Neuronal stem cell (in vitro differentiated cells): ENCODE results near the gene OBSCN.

ENCODE experiments used
- DNase-seq: peaks from one replicate; pipeline ENCODE4 v3.0.0-alpha.2; 2013; ENCODE audit warnings: low spot score
- H2AFZ ChIP-seq: one replicate; pipeline ENCODE4 v1.6.1; 2013; ENCODE audit warnings: mild to moderate bottlenecking, low read length, inconsistent platforms
- H2AK5ac ChIP-seq: 2 replicates; pipeline ENCODE4 v1.6.1; 2013; ENCODE audit warnings: low read depth, mild to moderate bottlenecking, inconsistent platforms, low read length, moderate library complexity, mixed read lengths
- H2BK120ac ChIP-seq: 2 replicates; pipeline ENCODE4 v1.6.1; 2013; ENCODE audit warnings: low read depth, mild to moderate bottlenecking, inconsistent platforms, low read length, moderate library complexity, mixed read lengths
- H2BK12ac ChIP-seq: one replicate; pipeline ENCODE4 v1.6.1; 2013; ENCODE audit warnings: low read length, inconsistent platforms
- H2BK15ac ChIP-seq: 2 replicates; pipeline ENCODE4 v1.6.1; 2013; ENCODE audit warnings: mild to moderate bottlenecking, low read length, inconsistent platforms, mixed read lengths
- H2BK5ac ChIP-seq: one replicate; pipeline ENCODE4 v1.6.1; 2013; ENCODE audit warnings: inconsistent platforms, mild to moderate bottlenecking, low read length, moderate library complexity
- H3K14ac ChIP-seq: one replicate; pipeline ENCODE4 v1.6.1; 2013; ENCODE audit warnings: low read length, inconsistent platforms
- H3K18ac ChIP-seq: 2 replicates; pipeline ENCODE4 v1.6.1; 2013; ENCODE audit warnings: low read length, inconsistent platforms
- H3K23ac ChIP-seq: 2 replicates; pipeline ENCODE4 v1.6.1; 2013; ENCODE audit warnings: low read depth, mild to moderate bottlenecking, mixed read lengths, low read length, inconsistent platforms; ENCODE audit not compliant: poor library complexity
- H3K27ac ChIP-seq: replicated peaks from 3 replicates; pipeline ENCODE4 v1.5.1; 2013; ENCODE audit warnings: low read length, inconsistent platforms
- H3K27me3 ChIP-seq, 3 experiments: 2 replicates each; pipeline ENCODE4 v1.6.1; 2013; ENCODE audit warnings: low read length in 3 of 3, mild to moderate bottlenecking in 2 of 3, inconsistent platforms in 1 of 3, low read depth in 1 of 3, mixed read lengths in 1 of 3, moderate library complexity in 1 of 3; ENCODE audit not compliant: control insufficient read depth in 3 of 3, insufficient read depth in 3 of 3
- H3K36me3 ChIP-seq, 2 donors: replicated peaks in 1 of 2; 2 replicates each; pipeline ENCODE4 v1.6.1; 2013; ENCODE audit warnings: low read length in 2 of 2; ENCODE audit not compliant: control insufficient read depth in 2 of 2, insufficient read depth in 2 of 2
- H3K4ac ChIP-seq: 2 replicates; pipeline ENCODE4 v1.6.1; 2013; ENCODE audit warnings: inconsistent platforms, mild to moderate bottlenecking, low read length, moderate library complexity
- H3K4me1 ChIP-seq, 2 donors: 1 replicate in 1 of 2; 2 replicates in 1 of 2; pipeline ENCODE4 v1.6.1; 2013; ENCODE audit warnings: low read length in 2 of 2, low read depth in 1 of 2; ENCODE audit not compliant: control insufficient read depth in 2 of 2, insufficient read depth in 1 of 2
- H3K4me2 ChIP-seq: one replicate; pipeline ENCODE4 v1.6.1; 2013; ENCODE audit warnings: mild to moderate bottlenecking, low read length, inconsistent platforms; ENCODE audit not compliant: insufficient read depth, poor library complexity, severe bottlenecking
- H3K4me3 ChIP-seq, 2 donors: 2 replicates each; pipeline ENCODE4 v1.5.1; 2013; ENCODE audit warnings: low read length in 2 of 2, mild to moderate bottlenecking in 2 of 2, inconsistent platforms in 1 of 2, moderate library complexity in 1 of 2
- H3K79me1 ChIP-seq: one replicate; pipeline ENCODE4 v1.6.1; 2013; ENCODE audit warnings: low read depth, mild to moderate bottlenecking, inconsistent platforms, low read length, moderate library complexity
- H3K9ac ChIP-seq: one replicate; pipeline ENCODE4 v1.6.1; 2013; ENCODE audit warnings: mild to moderate bottlenecking, low read depth, low read length, inconsistent platforms; ENCODE audit not compliant: poor library complexity
- H3K9me3 ChIP-seq, 2 donors: replicated peaks in 1 of 2; 2 replicates each; pipeline versions ENCODE3 to v1.6.1; 2013; ENCODE audit warnings: low read length in 2 of 2, mild to moderate bottlenecking in 2 of 2, inconsistent platforms in 1 of 2, low read depth in 1 of 2, mixed read lengths in 1 of 2, moderate library complexity in 1 of 2; ENCODE audit not compliant: control insufficient read depth in 2 of 2, insufficient read depth in 1 of 2
- H4K8ac ChIP-seq: one replicate; pipeline ENCODE4 v1.6.1; 2013; ENCODE audit warnings: low read depth, mild to moderate bottlenecking, inconsistent platforms, low read length, moderate library complexity
- H4K91ac ChIP-seq: one replicate; pipeline ENCODE4 v1.6.1; 2013; ENCODE audit warnings: low read length, low read depth, mild to moderate bottlenecking, inconsistent platforms; ENCODE audit not compliant: poor library complexity
- WGBS, 2 donors: extraction: QIAGEN DNeasy Blood & Tissue Kit; methylation state at CpG; one replicate each; pipeline ENCODE4 v1.1.7; 2013; ENCODE audit warnings: missing lambda C conversion rate in 2 of 2, mixed read lengths in 1 of 2; ENCODE audit not compliant: insufficient read length in 2 of 2, insufficient replicate concordance in 1 of 2; ENCODE audit errors: extremely low coverage in 2 of 2; 5-methylcytosine and 5-hydroxymethylcytosine counted together

OBSCN gene

GRCh38 chr1:228293816-228294500, 86.1 kb downstream of the OBSCN start:
- no peak overlapping the region for H4K91ac ChIP-seq
- H3K4me1 ChIP-seq = no peaks in the 10 kb centered on the region
- H3K9me3 ChIP-seq = peaks cover 3 to 10% of the 10 kb centered on the region in 2 donors
- no peaks in the 10 kb centered on the region for H3K27me3 ChIP-seq
- H3K4me2 ChIP-seq = no peak overlapping the region
- H2BK12ac ChIP-seq = no peak overlapping the region
- H3K14ac ChIP-seq = peak overlapping the region; percentile 48
- WGBS, 2 donors = no CpG with 5 or more reads among the region's 14 CpGs
- no peak for DNase-seq
- no peak overlapping the region for H2AFZ ChIP-seq
- no peak overlapping the region for H3K27ac ChIP-seq
- no peak overlapping the region for H3K4ac ChIP-seq
- H3K79me1 ChIP-seq = no peaks in the 10 kb centered on the region
- no peak overlapping the region for H3K4me3 ChIP-seq
- peaks cover 0 to 17% of the 10 kb centered on the region in 2 donors for H3K36me3 ChIP-seq
- no peak overlapping the region for H2AK5ac ChIP-seq
- H2BK5ac ChIP-seq = no peak overlapping the region
- no peak overlapping the region for H3K18ac ChIP-seq
- H2BK15ac ChIP-seq = no peak overlapping the region
- H3K9ac ChIP-seq = no peak overlapping the region
- no peak overlapping the region for H2BK120ac ChIP-seq
- no peak overlapping the region for H4K8ac ChIP-seq
- H3K23ac ChIP-seq = peak overlapping the region; percentile 56

GRCh38 chr1:228294717-228295116, 86.9 kb downstream of the OBSCN start:
- WGBS, 2 donors = no CpG with 5 or more reads among the region's 10 CpGs
- Histone ChIP-seq H3K27ac (no peak overlapping the region), H3K4me1 (no peaks in the 10 kb centered on the region), H2BK5ac (no peak overlapping the region), H2BK12ac (no peak overlapping the region), H3K4me3 (no peak overlapping the region), H3K4me2 (no peak overlapping the region), H2AFZ (no peak overlapping the region), H3K23ac (no peak overlapping the region), H3K27me3 (no peaks in the 10 kb centered on the region), H3K9ac (no peak overlapping the region), H3K9me3 (peaks cover 3 to 15% of the 10 kb centered on the region in 2 donors), H4K8ac (no peak overlapping the region), H2BK15ac (no peak overlapping the region), H4K91ac (no peak overlapping the region), H2BK120ac (no peak overlapping the region), H3K36me3 (peaks cover 0 to 23% of the 10 kb centered on the region in 2 donors), H3K79me1 (no peaks in the 10 kb centered on the region), H3K14ac (no peak overlapping the region), H3K4ac (no peak overlapping the region), H3K18ac (no peak overlapping the region), H2AK5ac (no peak overlapping the region)
- DNase-seq = no peak

- H2BK5ac ChIP-seq = no peak overlapping the region
- H3K27ac ChIP-seq = no peak overlapping the region
- DNase-seq = no peak
- H3K4me1 ChIP-seq = no peaks in the 10 kb centered on the region
- H2BK120ac ChIP-seq = no peak overlapping the region
- no peak overlapping the region for H2BK12ac ChIP-seq
- peaks cover 0 to 27% of the 10 kb centered on the region in 2 donors for H3K36me3 ChIP-seq
- no peak overlapping the region for H3K4me3 ChIP-seq
- no peak overlapping the region for H4K91ac ChIP-seq
- no peak overlapping the region for H4K8ac ChIP-seq
- H3K9me3 ChIP-seq = peaks cover 3 to 16% of the 10 kb centered on the region in 2 donors
- no peak overlapping the region for H2AFZ ChIP-seq
- H3K79me1 ChIP-seq = no peaks in the 10 kb centered on the region
- H3K23ac ChIP-seq = no peak overlapping the region
- no peaks in the 10 kb centered on the region for H3K27me3 ChIP-seq
- no CpG with 5 or more reads among the region's 5 CpGs for WGBS, 2 donors
- no peak overlapping the region for H3K4me2 ChIP-seq
- no peak overlapping the region for H3K9ac ChIP-seq
- no peak overlapping the region for H3K4ac ChIP-seq
- H2BK15ac ChIP-seq = no peak overlapping the region
- H2AK5ac ChIP-seq = no peak overlapping the region
- no peak overlapping the region for H3K14ac ChIP-seq
- no peak overlapping the region for H3K18ac ChIP-seq
These were observed 87.4 kb downstream of the OBSCN start for GRCh38 chr1:228295201-228295600.

- H2AK5ac ChIP-seq = no peak overlapping the region
- H3K9me3 ChIP-seq = peaks cover 3 to 16% of the 10 kb centered on the region in 2 donors
- no peak overlapping the region for H3K14ac ChIP-seq
- no peaks in the 10 kb centered on the region for H3K79me1 ChIP-seq
- H3K27me3 ChIP-seq = no peaks in the 10 kb centered on the region
- no peak overlapping the region for H3K4me2 ChIP-seq
- H2BK12ac ChIP-seq = no peak overlapping the region
- H3K9ac ChIP-seq = no peak overlapping the region
- no peaks in the 10 kb centered on the region for H3K4me1 ChIP-seq
- no peak overlapping the region for H2BK5ac ChIP-seq
- H2BK120ac ChIP-seq = no peak overlapping the region
- no peak overlapping the region for H3K4me3 ChIP-seq
- H4K8ac ChIP-seq = no peak overlapping the region
- H4K91ac ChIP-seq = no peak overlapping the region
- no peak overlapping the region for H3K18ac ChIP-seq
- H2AFZ ChIP-seq = no peak overlapping the region
- no peak overlapping the region for H3K4ac ChIP-seq
- no peak for DNase-seq
- no peak overlapping the region for H2BK15ac ChIP-seq
- WGBS, 2 donors = no CpG with 5 or more reads among the region's 2 CpGs
- peaks cover 0 to 25% of the 10 kb centered on the region in 2 donors for H3K36me3 ChIP-seq
- no peak overlapping the region for H3K27ac ChIP-seq
- H3K23ac ChIP-seq = no peak overlapping the region
These were observed 88.1 kb downstream of the OBSCN start for GRCh38 chr1:228295981-228296380.
